HEK293 (cell line): ENCODE results near the gene PARP8.
"Not testable (repeated sequence)": the region's sequence is repeated elsewhere in the genome, so short reads cannot be mapped to it uniquely, and the experiment has no call there.

ENCODE experiments used
- CTCF ChIA-PET: fragments of 350-600 bp; formaldehyde crosslinking; extraction: SDS; loops from one replicate; lab custom pipeline; 2021; ENCODE audit warnings: antibody characterized with exemption; lab: Yijun Ruan, JAX
- POLR2A ChIA-PET: fragments of 300-600 bp; formaldehyde crosslinking; extraction: SDS; loops from one replicate; lab custom pipeline; 2020; ENCODE audit warnings: antibody characterized with exemption, inconsistent platforms; lab: Yijun Ruan, JAX
- H3K27ac ChIP-seq: fragments of 200-500 bp; sonication (Bioruptor generic); 2 replicates; pipeline ENCODE4 v1.5.1; 2014; ENCODE audit warnings: low read depth, low read length, control low read depth, inconsistent platforms; ENCODE audit errors: extremely low read depth
- H3K36me3 ChIP-seq, 2 experiments: fragments of 200-500 bp in 1 of 2; sonication (Bioruptor generic) in 1 of 2; 1 replicate in 1 of 2; 2 replicates in 1 of 2; pipeline ENCODE4 v1.5.1; 2014 to 2017; ENCODE audit warnings: inconsistent platforms in 2 of 2, low read length in 2 of 2; ENCODE audit not compliant: control insufficient read depth in 2 of 2, insufficient read depth in 1 of 2
- H3K4me1 ChIP-seq: fragments of 200-500 bp; sonication (Bioruptor generic); 2 replicates; pipeline ENCODE4 v1.5.1; 2014; ENCODE audit warnings: mild to moderate bottlenecking, low read length, inconsistent platforms; ENCODE audit not compliant: control insufficient read depth, insufficient read depth
- H3K4me3 ChIP-seq: 2 replicates; pipeline ENCODE4 v1.5.1; 2011; ENCODE audit warnings: low read depth, mild to moderate bottlenecking, control low read depth, low read length, moderate library complexity
- H3K9me3 ChIP-seq: fragments of 200-500 bp; sonication (Bioruptor generic); 2 replicates; pipeline ENCODE4 v1.5.1; 2014; ENCODE audit warnings: low read depth, low read length, inconsistent platforms; ENCODE audit not compliant: control insufficient read depth, insufficient read depth
- BCL11B ChIP-seq: fragments of 450-650 bp; formaldehyde crosslinking; IDR thresholded peaks from 2 replicates; pipeline ENCODE4 v1.5.1; 2016; ENCODE audit warnings: low read depth, missing biosample characterization, missing genetic modification characterization
- GLI2 ChIP-seq: fragments of 450-650 bp; formaldehyde crosslinking; IDR thresholded peaks from 2 replicates; pipeline ENCODE4; 2017; ENCODE audit warnings: missing biosample characterization, missing genetic modification characterization, low read depth, borderline replicate concordance
- KLF7 ChIP-seq: fragments of 450-650 bp; formaldehyde crosslinking; IDR thresholded peaks from 2 replicates; pipeline ENCODE4 v1.5.1; 2016; ENCODE audit warnings: missing biosample characterization, missing genetic modification characterization, borderline replicate concordance
- PRDM1 ChIP-seq: fragments of 450-650 bp; formaldehyde crosslinking; IDR thresholded peaks from 2 replicates; pipeline ENCODE4; 2016; ENCODE audit warnings: missing biosample characterization, missing genetic modification characterization
- ZNF311 ChIP-seq: fragments of 450-650 bp; formaldehyde crosslinking; IDR thresholded peaks from 2 replicates; pipeline ENCODE4 v1.5.1; 2017; ENCODE audit warnings: missing biosample characterization, missing genetic modification characterization, borderline replicate concordance
- ZNF341 ChIP-seq: fragments of 450-650 bp; formaldehyde crosslinking; IDR thresholded peaks from 2 replicates; pipeline ENCODE4; 2016; ENCODE audit warnings: low read depth, missing biosample characterization, missing genetic modification characterization
- ZNF366 ChIP-seq: fragments of 450-650 bp; formaldehyde crosslinking; conservative IDR thresholded peaks from 2 replicates; pipeline ENCODE4 v1.5.1; 2016; ENCODE audit warnings: missing biosample characterization, missing genetic modification characterization
- ZNF510 ChIP-seq: fragments of 450-650 bp; formaldehyde crosslinking; IDR thresholded peaks from 2 replicates; pipeline ENCODE4 v1.5.1; 2018; ENCODE audit warnings: mild to moderate bottlenecking, missing genetic modification characterization, missing biosample characterization; ENCODE audit not compliant: insufficient replicate concordance
- ZNF544 ChIP-seq: fragments of 450-650 bp; formaldehyde crosslinking; IDR thresholded peaks from 2 replicates; pipeline ENCODE4 v1.5.0; 2017; ENCODE audit warnings: missing biosample characterization, missing genetic modification characterization
- ZNF549 ChIP-seq: fragments of 450-650 bp; IDR thresholded peaks from 2 replicates; pipeline ENCODE4 v1.5.1; 2018; ENCODE audit warnings: missing biosample characterization, missing genetic modification characterization, mild to moderate bottlenecking, inconsistent platforms, moderate library complexity
- ZNF561 ChIP-seq: fragments of 450-650 bp; IDR thresholded peaks from 2 replicates; pipeline ENCODE4 v1.5.1; 2018; ENCODE audit warnings: missing biosample characterization, missing genetic modification characterization, borderline replicate concordance
- ZNF571 ChIP-seq: fragments of 450-650 bp; formaldehyde crosslinking; IDR thresholded peaks from 2 replicates; pipeline ENCODE4 v1.5.0; 2017; ENCODE audit warnings: missing biosample characterization, missing genetic modification characterization
- ZNF626 ChIP-seq: fragments of 450-650 bp; sonication (Bioruptor Pico); formaldehyde crosslinking; IDR thresholded peaks from 2 replicates; pipeline ENCODE4 v1.5.1; 2018; ENCODE audit warnings: missing biosample characterization, missing genetic modification characterization, inconsistent platforms
- ZNF785 ChIP-seq: fragments of 450-650 bp; formaldehyde crosslinking; IDR thresholded peaks from 2 replicates; pipeline ENCODE4 v1.5.1; 2016; ENCODE audit warnings: missing biosample characterization, missing genetic modification characterization
- TF ChIP-seq, protein P1 (sequence below): IDR thresholded peaks from 2 replicates; pipeline ENCODE4 v1.6.1; 2011; ENCODE audit warnings: mild to moderate bottlenecking, low read depth, low read length, borderline replicate concordance
- TF ChIP-seq, protein P2 (sequence below): fragments of 450-650 bp; formaldehyde crosslinking; IDR thresholded peaks from 2 replicates; pipeline ENCODE4 v1.5.1; 2016; ENCODE audit warnings: missing biosample characterization, missing genetic modification characterization
- TF ChIP-seq, protein P3 (sequence below): fragments of 450-650 bp; formaldehyde crosslinking; IDR thresholded peaks from 2 replicates; pipeline ENCODE4 v1.5.1; 2017; ENCODE audit warnings: missing biosample characterization, missing genetic modification characterization

The PARP8 gene

DNA sequence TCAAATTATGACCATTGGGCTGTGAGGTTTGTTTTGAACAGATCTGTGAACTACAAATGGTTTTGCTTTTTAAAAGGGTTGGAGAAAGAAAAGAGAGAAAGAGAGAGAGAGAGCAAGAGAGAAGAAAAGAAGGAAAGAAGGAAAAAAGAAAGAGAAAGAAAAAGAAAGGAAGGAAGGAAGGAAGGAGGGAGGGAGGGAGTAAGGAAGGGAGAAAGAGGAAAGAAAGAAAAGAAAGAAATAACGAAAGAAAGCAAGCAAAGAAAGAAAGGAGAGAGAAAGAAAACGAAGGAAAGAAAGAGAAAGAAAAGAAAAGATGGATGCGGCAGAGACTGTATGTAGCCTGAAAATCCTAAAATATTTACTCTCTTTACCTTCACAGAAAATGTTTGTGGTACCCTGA, 104.0 kb downstream of the PARP8 start:
- Histone ChIP-seq H3K27ac (no peak overlapping the region), H3K4me1 (no peaks in the 10 kb centered on the region), H3K9me3 (no peaks in the 10 kb centered on the region; the same call in 1 of the 2 replicates), H3K4me3 (no peak overlapping the region), H3K36me3 (peaks cover 0 to 9% of the 10 kb centered on the region in 2 experiments; a peak in 1 of 3 replicates)
- ChIA-PET POLR2A (no interaction called here), CTCF (interaction anchor here (1.0 kb wide), 1 partner anchor 19 kb away, joined by 3 read pairs; no protein-coding TSS in a partner anchor)
- TF ChIP-seq ZNF510 (tag by site-specific recombination), result no peak
- no peak for TF ChIP-seq ZNF549 (tag by site-specific recombination)
- peak; percentile 83 for TF ChIP-seq ZNF366
- TF ChIP-seq ZNF571, result no peak
- TF ChIP-seq, protein P1, sequence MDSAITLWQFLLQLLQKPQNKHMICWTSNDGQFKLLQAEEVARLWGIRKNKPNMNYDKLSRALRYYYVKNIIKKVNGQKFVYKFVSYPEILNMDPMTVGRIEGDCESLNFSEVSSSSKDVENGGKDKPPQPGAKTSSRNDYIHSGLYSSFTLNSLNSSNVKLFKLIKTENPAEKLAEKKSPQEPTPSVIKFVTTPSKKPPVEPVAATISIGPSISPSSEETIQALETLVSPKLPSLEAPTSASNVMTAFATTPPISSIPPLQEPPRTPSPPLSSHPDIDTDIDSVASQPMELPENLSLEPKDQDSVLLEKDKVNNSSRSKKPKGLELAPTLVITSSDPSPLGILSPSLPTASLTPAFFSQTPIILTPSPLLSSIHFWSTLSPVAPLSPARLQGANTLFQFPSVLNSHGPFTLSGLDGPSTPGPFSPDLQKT, result no peak
- no peak for TF ChIP-seq ZNF341 (tag by site-specific recombination)
- TF ChIP-seq, protein P2, sequence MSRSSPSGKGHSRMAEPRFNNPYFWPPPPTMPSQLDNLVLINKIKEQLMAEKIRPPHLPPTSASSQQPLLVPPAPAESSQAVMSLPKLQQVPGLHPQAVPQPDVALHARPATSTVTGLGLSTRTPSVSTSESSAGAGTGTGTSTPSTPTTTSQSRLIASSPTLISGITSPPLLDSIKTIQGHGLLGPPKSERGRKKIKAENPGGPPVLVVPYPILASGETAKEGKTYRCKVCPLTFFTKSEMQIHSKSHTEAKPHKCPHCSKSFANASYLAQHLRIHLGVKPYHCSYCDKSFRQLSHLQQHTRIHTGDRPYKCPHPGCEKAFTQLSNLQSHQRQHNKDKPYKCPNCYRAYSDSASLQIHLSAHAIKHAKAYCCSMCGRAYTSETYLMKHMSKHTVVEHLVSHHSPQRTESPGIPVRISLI, result no peak
- TF ChIP-seq ZNF544, result no peak
- TF ChIP-seq PRDM1 (tag by site-specific recombination), result peak; percentile 97
- TF ChIP-seq ZNF785 (tag by site-specific recombination), result no peak
- no peak for TF ChIP-seq GLI2 (tag by site-specific recombination)
- no peak for TF ChIP-seq KLF7
- TF ChIP-seq, protein P3, sequence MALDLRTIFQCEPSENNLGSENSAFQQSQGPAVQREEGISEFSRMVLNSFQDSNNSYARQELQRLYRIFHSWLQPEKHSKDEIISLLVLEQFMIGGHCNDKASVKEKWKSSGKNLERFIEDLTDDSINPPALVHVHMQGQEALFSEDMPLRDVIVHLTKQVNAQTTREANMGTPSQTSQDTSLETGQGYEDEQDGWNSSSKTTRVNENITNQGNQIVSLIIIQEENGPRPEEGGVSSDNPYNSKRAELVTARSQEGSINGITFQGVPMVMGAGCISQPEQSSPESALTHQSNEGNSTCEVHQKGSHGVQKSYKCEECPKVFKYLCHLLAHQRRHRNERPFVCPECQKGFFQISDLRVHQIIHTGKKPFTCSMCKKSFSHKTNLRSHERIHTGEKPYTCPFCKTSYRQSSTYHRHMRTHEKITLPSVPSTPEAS (tag by site-specific recombination), result no peak
- TF ChIP-seq BCL11B, result no peak
- TF ChIP-seq ZNF561 (tag by site-specific recombination), result no peak
- TF ChIP-seq ZNF311 (tag by site-specific recombination), result no peak

DNA sequence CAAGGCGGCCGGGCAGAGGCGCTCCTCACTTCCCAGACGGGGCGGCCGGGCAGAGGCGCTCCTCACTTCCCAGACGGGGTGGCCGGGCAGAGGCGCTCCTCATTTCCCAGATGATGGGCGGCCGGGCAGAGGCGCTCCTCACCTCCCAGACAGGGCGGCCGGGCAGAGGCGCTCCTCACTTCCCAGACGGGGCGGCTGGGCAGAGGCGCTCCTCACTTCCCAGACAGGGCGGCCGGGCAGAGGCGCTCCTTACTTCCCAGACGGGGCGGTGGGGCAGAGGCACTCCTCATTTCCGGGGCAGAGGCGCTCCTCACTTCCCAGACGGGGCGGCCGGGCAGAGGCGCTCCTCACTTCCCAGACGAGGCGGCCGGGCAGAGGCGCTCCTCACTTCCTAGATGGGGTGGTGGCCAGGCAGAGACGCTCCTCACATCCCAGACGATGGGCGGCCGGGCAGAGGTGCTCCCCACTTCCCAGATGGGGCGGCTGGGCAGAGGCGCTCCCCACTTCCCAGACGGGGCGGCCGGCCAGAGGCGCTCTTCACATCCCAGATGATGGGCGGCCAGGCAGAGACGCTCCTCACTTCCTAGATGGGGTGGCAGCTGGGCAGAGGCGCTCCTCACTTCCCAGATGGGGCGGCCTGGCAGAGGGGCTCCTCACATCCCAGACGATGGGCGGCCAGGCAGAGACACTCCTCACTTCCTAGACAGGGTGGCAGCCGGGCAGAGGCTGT, 108.2 kb downstream of the PARP8 start:
- H3K4me3 ChIP-seq, H3K4me1 ChIP-seq, CTCF ChIA-PET, H3K27ac ChIP-seq, POLR2A ChIA-PET, H3K9me3 ChIP-seq: not testable (repeated sequence)
- H3K36me3 ChIP-seq, result peaks cover 2 to 12% of the 10 kb centered on the region in 2 experiments; a peak in 2 of 3 replicates

DNA sequence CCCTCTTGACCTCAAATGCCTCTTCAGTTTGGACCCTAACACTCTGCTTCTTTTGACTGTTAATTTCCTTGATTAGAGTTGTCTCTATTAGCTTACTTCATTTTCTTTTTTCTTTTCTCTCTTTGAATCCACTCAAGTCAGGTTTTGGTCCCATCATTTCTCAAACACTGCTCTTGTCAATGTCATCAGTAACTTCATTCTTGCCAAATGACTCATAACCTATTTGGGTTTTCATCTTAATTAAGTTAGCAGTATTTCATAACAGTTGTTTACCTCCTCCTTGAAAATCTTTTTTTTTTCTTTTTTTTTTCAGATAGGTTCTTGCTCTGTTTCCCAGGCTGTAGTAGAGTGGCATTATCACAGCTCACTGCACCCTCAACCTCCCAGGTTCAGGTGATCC, 119.6 kb downstream of the PARP8 start:
- H3K4me3 ChIP-seq, result no peak overlapping the region
- H3K4me1 ChIP-seq, result no peaks in the 10 kb centered on the region
- ChIA-PET CTCF (no interaction called here), POLR2A (no interaction called here)
- peaks cover 4 to 14% of the 10 kb centered on the region in 2 experiments; a peak in 2 of 3 replicates for H3K36me3 ChIP-seq
- H3K9me3 ChIP-seq, result no peaks in the 10 kb centered on the region; the same call in 1 of the 2 replicates
- no peak for TF ChIP-seq ZNF626 (tag by site-specific recombination)
- TF ChIP-seq, protein P2, result 0 out of 2 replicates have a peak, but pooled peaks have one; percentile 30
- H3K27ac ChIP-seq, result no peak overlapping the region
